Measurements from ENCODE around the gene PRKAR1B. TPM values are rescaled to one million over a fixed set of nuclear protein-coding genes. Genes with fewer than 3 reads are reported as not detected.

Gene PRKAR1B
- total and polyA plus RNA-seq, 2 donors (not counting 1 experiment from before 2014, with no cell fraction given) = 4.5 to 8.6 TPM

DNA sequence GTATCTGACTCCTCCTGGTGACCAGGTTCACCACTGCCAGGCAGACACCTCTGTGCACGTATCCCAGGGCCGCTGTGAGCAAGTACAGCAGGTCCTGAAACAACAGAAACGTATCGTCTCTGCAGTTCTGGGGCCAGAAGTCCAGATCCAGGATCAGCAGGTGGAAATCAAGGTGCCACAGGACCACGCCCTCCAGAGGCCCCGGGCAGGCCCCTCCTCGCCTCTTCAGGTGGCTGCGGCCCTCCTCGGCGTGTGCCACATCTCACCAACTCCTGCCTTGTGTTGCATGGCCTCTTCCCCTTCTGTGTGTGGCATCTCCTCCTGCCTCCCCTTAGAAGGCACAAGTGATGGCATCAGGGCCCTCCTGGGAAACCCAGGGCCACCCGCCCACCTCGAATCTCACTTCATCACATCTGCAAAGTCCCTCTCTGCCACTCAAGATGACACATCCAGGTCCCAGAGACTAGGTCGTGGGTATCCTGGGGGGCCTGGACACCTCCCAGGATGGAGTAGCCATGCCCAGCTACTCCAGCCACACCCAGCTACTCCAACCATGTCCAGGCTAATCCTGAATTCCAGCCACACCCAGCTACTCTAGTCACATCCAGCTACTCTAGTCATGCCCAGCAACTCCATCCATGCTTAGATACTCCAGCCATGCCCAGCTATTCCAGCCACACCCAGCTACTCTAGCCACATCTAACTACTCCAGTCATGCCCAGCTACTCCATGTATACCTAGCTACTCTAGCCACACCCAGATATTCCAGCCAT, 53.2 kb downstream of the PRKAR1B start:
- TF ChIP-seq, protein P1, sequence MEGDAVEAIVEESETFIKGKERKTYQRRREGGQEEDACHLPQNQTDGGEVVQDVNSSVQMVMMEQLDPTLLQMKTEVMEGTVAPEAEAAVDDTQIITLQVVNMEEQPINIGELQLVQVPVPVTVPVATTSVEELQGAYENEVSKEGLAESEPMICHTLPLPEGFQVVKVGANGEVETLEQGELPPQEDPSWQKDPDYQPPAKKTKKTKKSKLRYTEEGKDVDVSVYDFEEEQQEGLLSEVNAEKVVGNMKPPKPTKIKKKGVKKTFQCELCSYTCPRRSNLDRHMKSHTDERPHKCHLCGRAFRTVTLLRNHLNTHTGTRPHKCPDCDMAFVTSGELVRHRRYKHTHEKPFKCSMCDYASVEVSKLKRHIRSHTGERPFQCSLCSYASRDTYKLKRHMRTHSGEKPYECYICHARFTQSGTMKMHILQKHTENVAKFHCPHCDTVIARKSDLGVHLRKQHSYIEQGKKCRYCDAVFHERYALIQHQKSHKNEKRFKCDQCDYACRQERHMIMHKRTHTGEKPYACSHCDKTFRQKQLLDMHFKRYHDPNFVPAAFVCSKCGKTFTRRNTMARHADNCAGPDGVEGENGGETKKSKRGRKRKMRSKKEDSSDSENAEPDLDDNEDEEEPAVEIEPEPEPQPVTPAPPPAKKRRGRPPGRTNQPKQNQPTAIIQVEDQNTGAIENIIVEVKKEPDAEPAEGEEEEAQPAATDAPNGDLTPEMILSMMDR (IDR thresholded peaks at IDR 0.05) = no peak
- no peak for TF ChIP-seq EZH2 (IDR thresholded peaks at IDR 0.05; ENCODE audit: borderline replicate concordance, insufficient read depth, low read depth, low read length, poor library complexity, severe bottlenecking)
- H3K27me3 ChIP-seq (replicated peaks in 1 of 4; ENCODE audit: control extremely low read depth in 1 of 4, control insufficient read depth in 3 of 4, insufficient read depth in 4 of 4, low read length in 3 of 4) = no peaks in the 10 kb centered on the region
- Mint-ChIP-seq H3K27me3 (no peaks in the 10 kb centered on the region), H3K4me1 (no peaks in the 10 kb centered on the region), H3K9me3 (ENCODE audit: insufficient read depth) (peaks cover 9% of the 10 kb centered on the region), H3K4me3 (no peak overlapping the region), H3K27ac (no peak overlapping the region)
- H3K27ac ChIP-seq (ENCODE audit: low read length in 2 of 2) = no peak overlapping the region
- peaks cover 0 to 4% of the 10 kb centered on the region in 2 experiments for H3K36me3 ChIP-seq (replicated peaks in 1 of 2; ENCODE audit: control extremely low read depth in 1 of 2, control insufficient read depth in 1 of 2, extremely low read depth in 1 of 2, insufficient read depth in 2 of 2, low read length in 1 of 2)
- peaks cover 0 to 17% (median 0%) of the 10 kb centered on the region in 3 donors for H3K9me3 ChIP-seq (ENCODE audit: control extremely low read depth in 1 of 3, control insufficient read depth in 2 of 3, insufficient read depth in 1 of 3, low read length in 2 of 3)
- H3K4me3 ChIP-seq (ENCODE audit: control extremely low read depth in 1 of 5, extremely low read depth in 1 of 5, insufficient read depth in 1 of 5, low read depth in 2 of 5, low read length in 4 of 5) = no peak overlapping the region
- H3K79me2 ChIP-seq (ENCODE audit: control insufficient read depth, insufficient read depth, low read length) = no peaks in the 10 kb centered on the region
- no peak overlapping the region for H3K9ac ChIP-seq (ENCODE audit: low read length)
- no peak for ATAC-seq (ENCODE audit: low read depth)
- WGBS (ENCODE audit: insufficient coverage) = 96% methylated on average over 13 of the region's 13 CpGs
- H4K20me1 ChIP-seq (ENCODE audit: control insufficient read depth, insufficient read depth, low read length, poor library complexity, severe bottlenecking) = no peaks in the 10 kb centered on the region
- intact Hi-C loops (cut with micrococcal nuclease) = no loop called here
- no peak overlapping the region for H3K4me2 ChIP-seq (replicated peaks; ENCODE audit: low read depth, low read length, poor library complexity, severe bottlenecking)
- no peak overlapping the region for H2AFZ ChIP-seq (ENCODE audit: insufficient read depth, low read depth, low read length, poor library complexity, severe bottlenecking)
- no peak for DNase-seq
- no peaks in the 10 kb centered on the region for H3K4me1 ChIP-seq (ENCODE audit: control insufficient read depth in 2 of 2, insufficient read depth in 2 of 2, low read length in 2 of 2)
- ChIA-PET POLR2A (no interaction called here), CTCF (no interaction called here)

DNA sequence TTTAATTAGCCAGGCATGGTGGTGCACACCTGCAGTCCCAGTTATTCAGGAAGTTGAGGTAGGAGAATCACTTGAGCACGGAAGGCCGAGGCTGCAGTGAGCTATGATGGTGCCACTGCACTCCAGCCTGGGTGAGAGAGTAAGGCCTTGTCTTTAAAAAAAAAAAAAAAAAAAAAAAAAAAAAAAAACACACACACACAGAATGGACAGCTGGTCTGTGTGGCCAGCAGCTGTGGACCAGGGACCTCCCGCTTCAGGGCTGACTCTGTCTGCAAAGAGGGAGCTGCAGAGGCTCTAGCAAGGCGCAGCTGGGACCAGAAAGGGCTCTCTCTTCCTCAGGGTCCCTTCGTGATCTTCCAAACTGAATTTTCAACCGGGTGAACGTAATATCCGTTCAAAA, 54.2 kb downstream of the PRKAR1B start:
- no peak overlapping the region for H3K9ac ChIP-seq (ENCODE audit: low read length)
- H3K9me3 ChIP-seq (ENCODE audit: control extremely low read depth in 1 of 3, control insufficient read depth in 2 of 3, insufficient read depth in 1 of 3, low read length in 2 of 3) = peaks cover 0 to 17% (median 0%) of the 10 kb centered on the region in 3 donors
- Mint-ChIP-seq H3K9me3 (ENCODE audit: insufficient read depth) (peaks cover 12% of the 10 kb centered on the region), H3K27me3 (no peaks in the 10 kb centered on the region), H3K4me3 (no peak overlapping the region), H3K27ac (no peak overlapping the region), H3K4me1 (no peaks in the 10 kb centered on the region)
- H3K4me3 ChIP-seq (ENCODE audit: control extremely low read depth in 1 of 5, extremely low read depth in 1 of 5, insufficient read depth in 1 of 5, low read depth in 2 of 5, low read length in 4 of 5) = no peak overlapping the region
- no peaks in the 10 kb centered on the region for H3K27me3 ChIP-seq (replicated peaks in 1 of 4; ENCODE audit: control extremely low read depth in 1 of 4, control insufficient read depth in 3 of 4, insufficient read depth in 4 of 4, low read length in 3 of 4)
- no peak overlapping the region for H2AFZ ChIP-seq (ENCODE audit: insufficient read depth, low read depth, low read length, poor library complexity, severe bottlenecking)
- POLR2A ChIA-PET = no interaction called here
- TF ChIP-seq, protein P1 (IDR thresholded peaks at IDR 0.05) = no peak
- no peak for TF ChIP-seq EZH2 (IDR thresholded peaks at IDR 0.05; ENCODE audit: borderline replicate concordance, insufficient read depth, low read depth, low read length, poor library complexity, severe bottlenecking)
- WGBS (ENCODE audit: insufficient coverage) = 94% methylated on average over 2 of the region's 8 CpGs
- H4K20me1 ChIP-seq (ENCODE audit: control insufficient read depth, insufficient read depth, low read length, poor library complexity, severe bottlenecking) = no peaks in the 10 kb centered on the region
- H3K4me2 ChIP-seq (replicated peaks; ENCODE audit: low read depth, low read length, poor library complexity, severe bottlenecking) = no peak overlapping the region
- H3K79me2 ChIP-seq (ENCODE audit: control insufficient read depth, insufficient read depth, low read length) = no peaks in the 10 kb centered on the region
- H3K4me1 ChIP-seq (ENCODE audit: control insufficient read depth in 2 of 2, insufficient read depth in 2 of 2, low read length in 2 of 2) = no peaks in the 10 kb centered on the region
- no peak for DNase-seq
- no peak for ATAC-seq (ENCODE audit: low read depth)
- CTCF ChIA-PET = no interaction called here
- intact Hi-C loops (cut with micrococcal nuclease) = no loop called here
- no peak overlapping the region for H3K27ac ChIP-seq (ENCODE audit: low read length in 2 of 2)
- H3K36me3 ChIP-seq (replicated peaks in 1 of 2; ENCODE audit: control extremely low read depth in 1 of 2, control insufficient read depth in 1 of 2, extremely low read depth in 1 of 2, insufficient read depth in 2 of 2, low read length in 1 of 2) = peaks cover 0 to 4% of the 10 kb centered on the region in 2 experiments

All from B cell (primary cell).